ENCODE results near the gene FOXL3.

Gene FOXL3

DNA sequence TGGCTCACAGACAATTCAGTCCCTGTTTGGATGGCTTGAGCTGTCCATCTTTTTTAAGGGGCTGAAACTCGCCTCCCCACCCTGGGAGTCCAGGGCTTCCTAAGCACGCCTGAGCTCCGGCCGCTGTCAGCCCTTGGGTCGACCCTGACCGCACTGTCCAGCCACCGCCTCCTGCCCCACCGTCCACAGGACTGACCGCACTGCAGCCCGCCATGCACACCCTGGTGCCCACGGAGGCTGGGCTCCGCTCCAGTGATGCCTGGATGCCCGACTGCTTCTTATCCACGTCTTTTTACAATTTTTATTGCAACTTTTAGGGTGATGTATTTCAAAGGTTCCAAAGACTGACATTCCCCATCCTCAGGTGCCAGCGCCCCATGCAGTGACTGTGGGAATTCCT, 39.4 kb upstream of the FOXL3 start:
- TF ChIP-seq TARDBP (IDR thresholded peaks at IDR 0.05) (no peak), ZNF384 (IDR thresholded peaks at IDR 0.05) (no peak), LEF1 (IDR thresholded peaks at IDR 0.05; ENCODE audit: borderline replicate concordance) (no peak), NFRKB (IDR thresholded peaks at IDR 0.05) (no peak), ELF4 (IDR thresholded peaks at IDR 0.05) (no peak), FOXA1 (IDR thresholded peaks at IDR 0.05) (no peak), FOXM1 (IDR thresholded peaks at IDR 0.05; ENCODE audit: borderline replicate concordance) (no peak), SUZ12 (IDR thresholded peaks at IDR 0.05) (no peak), BHLHE40 (IDR thresholded peaks at IDR 0.05; ENCODE audit: borderline replicate concordance) (no peak)
- TF ChIP-seq, protein P1, sequence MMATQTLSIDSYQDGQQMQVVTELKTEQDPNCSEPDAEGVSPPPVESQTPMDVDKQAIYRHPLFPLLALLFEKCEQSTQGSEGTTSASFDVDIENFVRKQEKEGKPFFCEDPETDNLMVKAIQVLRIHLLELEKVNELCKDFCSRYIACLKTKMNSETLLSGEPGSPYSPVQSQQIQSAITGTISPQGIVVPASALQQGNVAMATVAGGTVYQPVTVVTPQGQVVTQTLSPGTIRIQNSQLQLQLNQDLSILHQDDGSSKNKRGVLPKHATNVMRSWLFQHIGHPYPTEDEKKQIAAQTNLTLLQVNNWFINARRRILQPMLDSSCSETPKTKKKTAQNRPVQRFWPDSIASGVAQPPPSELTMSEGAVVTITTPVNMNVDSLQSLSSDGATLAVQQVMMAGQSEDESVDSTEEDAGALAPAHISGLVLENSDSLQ (IDR thresholded peaks at IDR 0.05): no peak
- ChIA-PET POLR2A (no interaction called here), CTCF (no interaction called here)
- no peak for DNase-seq (ENCODE audit: extremely low spot score)

DNA sequence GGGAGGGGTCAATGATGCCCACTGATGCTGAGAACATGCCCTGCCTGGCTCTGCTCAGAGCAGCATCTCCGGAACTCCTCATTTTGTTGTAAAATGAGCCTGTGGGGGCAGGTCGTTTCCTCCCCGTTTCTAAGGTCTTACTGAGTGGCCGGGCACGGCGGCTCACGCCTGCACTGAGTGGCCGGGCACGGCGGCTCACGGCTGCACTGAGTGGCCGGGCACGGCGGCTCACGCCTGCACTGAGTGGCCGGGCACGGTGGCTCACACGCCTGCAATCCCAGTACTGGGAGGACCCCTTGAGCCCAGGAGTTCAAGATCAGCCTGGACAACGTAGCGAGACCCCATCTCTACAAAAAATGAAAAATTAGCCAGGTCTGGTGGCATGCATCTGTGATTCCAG, 39.0 kb upstream of the FOXL3 start:
- ChIA-PET CTCF (no interaction called here), POLR2A (no interaction called here)
- DNase-seq (ENCODE audit: extremely low spot score): no peak
- TF ChIP-seq SP1 (IDR thresholded peaks at IDR 0.05) (no peak), FOXM1 (IDR thresholded peaks at IDR 0.05; ENCODE audit: borderline replicate concordance) (no peak), L3MBTL2 (conservative IDR thresholded peaks at IDR 0.05) (no peak), CTBP1 (IDR thresholded peaks at IDR 0.05; ENCODE audit: borderline replicate concordance) (no peak), HDGF (IDR thresholded peaks at IDR 0.05; ENCODE audit: borderline replicate concordance) (no peak), FOXA1 (IDR thresholded peaks at IDR 0.05) (no peak), ZNF384 (IDR thresholded peaks at IDR 0.05) (no peak), NFRKB (IDR thresholded peaks at IDR 0.05) (no peak), SUZ12 (IDR thresholded peaks at IDR 0.05) (no peak), ELF4 (IDR thresholded peaks at IDR 0.05) (no peak)

DNA sequence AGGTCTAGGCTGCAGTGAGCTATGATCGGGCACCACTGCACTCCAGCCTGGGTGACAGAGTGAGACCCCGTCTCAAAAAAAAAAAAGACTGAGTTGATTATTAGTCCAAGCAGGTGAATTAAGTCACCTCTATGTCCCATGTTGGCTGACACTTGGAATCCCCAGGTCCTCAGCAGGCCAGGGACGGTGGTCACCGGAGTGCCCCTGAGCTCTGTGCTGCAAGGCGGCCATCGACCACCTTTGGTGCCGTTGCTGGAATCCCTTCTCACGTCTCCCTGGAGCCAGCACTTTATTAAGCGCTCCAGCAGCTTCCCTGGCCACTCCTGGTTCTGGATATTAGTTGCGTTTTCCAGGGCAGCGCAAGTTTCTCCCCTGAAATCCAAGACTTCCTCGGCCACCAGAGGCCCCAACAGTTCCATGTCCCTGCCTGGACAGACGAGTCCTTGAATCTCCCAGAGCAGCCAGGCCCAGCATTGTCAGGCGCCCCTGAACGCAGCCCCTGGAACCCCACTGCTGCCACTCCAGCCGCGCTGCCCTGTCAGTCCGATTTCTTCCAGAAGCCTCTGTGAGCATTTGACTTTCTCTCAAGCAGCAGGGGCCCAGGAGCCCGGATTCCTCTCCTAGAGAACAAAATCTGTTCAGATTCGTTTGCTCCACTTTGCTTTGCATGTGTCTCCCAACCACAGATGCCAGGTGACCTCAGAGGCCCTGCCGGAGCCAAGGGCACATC, 38.4 kb upstream of the FOXL3 start:
- ChIA-PET CTCF (no interaction called here), POLR2A (no interaction called here)
- no peak for DNase-seq (ENCODE audit: extremely low spot score)
- TF ChIP-seq L3MBTL2 (conservative IDR thresholded peaks at IDR 0.05): no peak
- TF ChIP-seq NFRKB (IDR thresholded peaks at IDR 0.05): no peak
- TF ChIP-seq BHLHE40 (IDR thresholded peaks at IDR 0.05; ENCODE audit: borderline replicate concordance): no peak
- TF ChIP-seq SUZ12 (IDR thresholded peaks at IDR 0.05): no peak
- no peak for TF ChIP-seq FOXA1 (IDR thresholded peaks at IDR 0.05)
- TF ChIP-seq LEF1 (IDR thresholded peaks at IDR 0.05; ENCODE audit: borderline replicate concordance): no peak
- TF ChIP-seq ELF4 (IDR thresholded peaks at IDR 0.05): no peak
- TF ChIP-seq ZNF384 (IDR thresholded peaks at IDR 0.05): no peak
- no peak for TF ChIP-seq HDGF (IDR thresholded peaks at IDR 0.05; ENCODE audit: borderline replicate concordance)
- no peak for TF ChIP-seq ARNT (IDR thresholded peaks at IDR 0.05)
- TF ChIP-seq TARDBP (IDR thresholded peaks at IDR 0.05): no peak
- TF ChIP-seq CTBP1 (IDR thresholded peaks at IDR 0.05; ENCODE audit: borderline replicate concordance): no peak
- no peak for TF ChIP-seq FOXM1 (IDR thresholded peaks at IDR 0.05; ENCODE audit: borderline replicate concordance)
- TF ChIP-seq FOXK2 (IDR thresholded peaks at IDR 0.05): no peak

DNA sequence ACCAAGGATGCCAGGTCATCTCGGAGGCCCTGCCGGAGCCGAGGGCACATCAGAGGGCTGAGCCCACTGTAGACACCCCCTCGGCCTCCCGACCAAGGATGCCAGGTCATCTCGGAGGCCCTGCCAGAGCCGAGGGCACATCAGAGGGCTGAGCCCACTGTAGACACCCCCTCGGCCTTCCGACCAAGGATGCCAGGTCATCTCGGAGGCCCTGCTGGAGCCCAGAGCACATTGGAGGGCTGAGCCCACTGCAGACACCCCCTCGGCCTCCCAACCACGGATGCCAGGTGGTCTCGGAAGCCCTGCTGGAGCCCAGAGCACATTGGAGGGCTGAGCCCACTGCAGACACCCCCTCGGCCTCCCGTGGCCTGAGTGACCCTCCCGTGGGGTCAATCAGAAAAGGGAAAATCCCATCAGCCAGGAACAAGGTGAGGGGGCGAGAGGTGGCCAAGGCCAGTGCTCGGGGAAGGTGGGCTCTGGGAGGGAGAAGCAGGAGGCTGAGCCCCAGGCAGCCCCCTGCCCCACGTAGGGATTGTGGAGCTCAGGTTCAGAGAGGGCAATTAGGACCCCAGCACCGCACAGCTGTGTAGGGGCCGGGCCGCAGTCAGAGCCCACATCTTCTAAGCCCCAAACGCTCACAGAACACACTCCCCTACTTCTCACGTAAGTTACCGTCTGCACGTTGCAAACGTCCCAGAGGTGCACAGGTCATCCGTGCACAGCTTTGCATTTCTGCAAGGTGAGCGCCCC, 37.6 kb upstream of the FOXL3 start:
- CTCF ChIA-PET: no interaction called here
- TF ChIP-seq L3MBTL2 (conservative IDR thresholded peaks at IDR 0.05) (no peak), SUZ12 (IDR thresholded peaks at IDR 0.05) (no peak), FOXA1 (IDR thresholded peaks at IDR 0.05) (no peak), BHLHE40 (IDR thresholded peaks at IDR 0.05; ENCODE audit: borderline replicate concordance) (no peak), HDGF (IDR thresholded peaks at IDR 0.05; ENCODE audit: borderline replicate concordance) (no peak), LEF1 (IDR thresholded peaks at IDR 0.05; ENCODE audit: borderline replicate concordance) (no peak), FOXM1 (IDR thresholded peaks at IDR 0.05; ENCODE audit: borderline replicate concordance) (no peak), FOXK2 (IDR thresholded peaks at IDR 0.05) (no peak), ELF4 (IDR thresholded peaks at IDR 0.05) (no peak), TARDBP (IDR thresholded peaks at IDR 0.05) (no peak), ZNF384 (IDR thresholded peaks at IDR 0.05) (no peak), SP1 (IDR thresholded peaks at IDR 0.05) (no peak), NFRKB (IDR thresholded peaks at IDR 0.05) (no peak), CTBP1 (IDR thresholded peaks at IDR 0.05; ENCODE audit: borderline replicate concordance) (no peak)
- TF ChIP-seq, protein P1 (IDR thresholded peaks at IDR 0.05): no peak
- no peak for DNase-seq (ENCODE audit: extremely low spot score)
- POLR2A ChIA-PET: no interaction called here

DNA sequence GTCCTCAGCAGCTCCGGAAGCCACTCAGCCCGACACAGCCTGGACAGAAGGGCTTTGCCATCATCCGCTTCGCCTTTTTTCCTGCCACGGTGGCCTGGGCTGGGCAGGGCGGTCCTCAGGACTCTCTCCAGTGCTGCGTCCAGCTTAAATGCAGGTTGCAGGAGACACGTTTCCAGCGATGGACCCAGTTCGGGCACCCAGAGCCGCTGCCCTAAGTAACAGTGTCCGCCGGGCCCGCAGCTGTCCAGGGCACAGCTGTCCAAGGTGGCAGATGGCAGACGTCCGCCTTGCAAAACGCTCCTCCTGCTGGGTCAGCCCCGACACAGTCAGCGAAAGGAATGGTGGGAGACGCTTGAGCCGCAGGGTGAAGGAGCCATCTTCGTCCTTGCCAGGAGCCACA, 37.0 kb upstream of the FOXL3 start:
- ChIA-PET CTCF (no interaction called here), POLR2A (no interaction called here)
- TF ChIP-seq CTBP1 (IDR thresholded peaks at IDR 0.05; ENCODE audit: borderline replicate concordance) (no peak), HDGF (IDR thresholded peaks at IDR 0.05; ENCODE audit: borderline replicate concordance) (no peak), NFRKB (IDR thresholded peaks at IDR 0.05) (no peak), FOXK2 (IDR thresholded peaks at IDR 0.05) (no peak), FOXA1 (IDR thresholded peaks at IDR 0.05) (no peak), TARDBP (IDR thresholded peaks at IDR 0.05) (no peak), L3MBTL2 (conservative IDR thresholded peaks at IDR 0.05) (no peak), SP1 (IDR thresholded peaks at IDR 0.05) (no peak), ZNF384 (IDR thresholded peaks at IDR 0.05) (no peak), BHLHE40 (IDR thresholded peaks at IDR 0.05; ENCODE audit: borderline replicate concordance) (no peak)
- no peak for DNase-seq (ENCODE audit: extremely low spot score)

DNA sequence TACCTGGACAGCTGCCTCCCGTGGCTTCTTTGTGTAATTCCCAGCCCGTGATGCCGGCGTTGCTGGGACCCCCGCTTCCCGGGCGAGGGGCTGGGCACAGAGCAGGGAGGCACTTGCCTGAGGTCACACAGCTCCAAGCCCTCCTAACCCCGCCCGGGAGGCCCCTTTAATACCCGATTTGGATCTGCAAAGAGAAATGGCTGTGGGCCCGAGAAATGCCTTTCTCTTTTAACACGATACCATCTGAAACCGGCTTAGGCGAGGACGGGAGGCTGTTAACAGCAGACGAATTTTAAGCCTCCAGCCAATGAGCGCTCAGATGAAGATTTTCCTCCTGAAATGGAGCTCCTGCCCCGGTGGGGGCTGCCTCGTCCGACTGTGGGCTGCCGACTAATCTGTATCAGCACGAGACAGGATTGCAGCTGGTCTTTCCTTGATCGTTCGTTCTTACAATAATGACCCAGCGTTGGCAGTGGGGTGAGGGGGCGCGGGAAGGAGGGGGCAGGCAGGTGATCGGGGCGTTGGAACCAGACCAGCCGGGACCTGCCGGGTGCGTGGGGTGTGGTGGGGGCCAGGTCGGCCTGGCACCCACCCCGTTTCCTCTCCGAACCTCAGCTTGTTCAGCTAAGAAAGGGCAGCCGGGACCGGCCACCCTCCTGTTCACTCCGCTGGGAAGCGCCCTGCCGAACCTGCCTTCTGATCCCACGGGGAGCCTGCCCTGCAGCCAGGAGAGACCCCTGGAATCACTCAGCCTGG, 36.2 kb upstream of the FOXL3 start:
- no peak for DNase-seq (ENCODE audit: extremely low spot score)
- no peak for TF ChIP-seq BHLHE40 (IDR thresholded peaks at IDR 0.05; ENCODE audit: borderline replicate concordance)
- TF ChIP-seq SUZ12 (IDR thresholded peaks at IDR 0.05): no peak
- TF ChIP-seq LEF1 (IDR thresholded peaks at IDR 0.05; ENCODE audit: borderline replicate concordance): no peak
- no peak for TF ChIP-seq FOXK2 (IDR thresholded peaks at IDR 0.05)
- no peak for TF ChIP-seq HDGF (IDR thresholded peaks at IDR 0.05; ENCODE audit: borderline replicate concordance)
- no peak for TF ChIP-seq SP1 (IDR thresholded peaks at IDR 0.05)
- TF ChIP-seq NFRKB (IDR thresholded peaks at IDR 0.05): no peak
- TF ChIP-seq CTBP1 (IDR thresholded peaks at IDR 0.05; ENCODE audit: borderline replicate concordance): no peak
- TF ChIP-seq, protein P1 (IDR thresholded peaks at IDR 0.05): no peak
- no peak for TF ChIP-seq TARDBP (IDR thresholded peaks at IDR 0.05)
- TF ChIP-seq ELF4 (IDR thresholded peaks at IDR 0.05): no peak
- no peak for TF ChIP-seq FOXA1 (IDR thresholded peaks at IDR 0.05)
- TF ChIP-seq ZNF384 (IDR thresholded peaks at IDR 0.05): no peak
- no peak for TF ChIP-seq ARNT (IDR thresholded peaks at IDR 0.05)
- no peak for TF ChIP-seq FOXM1 (IDR thresholded peaks at IDR 0.05; ENCODE audit: borderline replicate concordance)
- no peak for TF ChIP-seq L3MBTL2 (conservative IDR thresholded peaks at IDR 0.05)
- ChIA-PET CTCF (no interaction called here), POLR2A (no interaction called here)

All from HEK293T (cell line).